HuH-7.5 (cell line): ENCODE measurements around the gene RPL11.
"Not testable (repeated sequence)": the region's sequence is repeated elsewhere in the genome, so short reads cannot be mapped to it uniquely, and the experiment has no call there.

Experiments used
- DNase-seq: peaks from one replicate; pipeline ENCODE4 v3.0.0; 2011; ENCODE audit warnings: low spot score

The RPL11 gene

GRCh38 chr1:23685197-23685596, 6.4 kb upstream of the RPL11 start:
- DNase-seq, result not testable (repeated sequence)

DNA sequence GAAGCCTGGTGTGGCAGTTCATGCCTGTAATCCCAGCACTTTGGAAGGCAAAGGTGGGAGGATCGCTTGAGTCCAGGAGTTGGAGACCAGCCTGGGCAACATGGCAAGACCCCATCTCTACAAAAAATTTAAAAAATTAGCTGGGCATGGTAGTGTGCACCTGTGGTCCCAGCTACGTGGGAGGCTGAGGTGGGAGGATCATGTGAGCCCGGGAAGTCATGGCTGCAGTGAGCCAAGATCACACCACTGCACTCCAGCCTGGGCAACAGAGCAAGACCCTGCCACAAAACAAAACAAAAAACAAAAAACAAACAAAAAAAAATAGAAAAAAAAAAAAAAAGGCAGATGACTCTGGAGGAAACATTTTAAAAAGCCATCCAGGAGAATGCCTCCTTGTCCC, 3.9 kb upstream of the RPL11 start:
- DNase-seq, result not testable (repeated sequence)

- not testable (repeated sequence) for DNase-seq
Measured at GRCh38 chr1:23688281-23688680, 3.3 kb upstream of the RPL11 start.

GRCh38 chr1:23692308-23692871, 784 bp downstream of the RPL11 start:
- no peak for DNase-seq

DNA sequence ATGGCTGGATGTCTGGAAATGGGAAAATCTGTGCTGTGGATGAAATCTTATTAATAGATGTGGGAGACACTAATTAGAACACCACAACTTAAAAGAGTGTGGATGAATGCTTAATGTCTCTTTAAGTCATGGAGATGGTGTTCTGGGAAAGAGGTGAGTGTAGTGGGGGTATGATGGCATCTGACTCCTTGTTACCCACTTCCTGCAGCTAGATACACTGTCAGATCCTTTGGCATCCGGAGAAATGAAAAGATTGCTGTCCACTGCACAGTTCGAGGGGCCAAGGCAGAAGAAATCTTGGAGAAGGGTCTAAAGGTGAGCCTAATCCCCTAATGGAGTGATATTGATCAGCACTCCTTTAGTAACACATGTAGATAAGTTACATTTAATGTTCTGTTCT, 2.0 kb downstream of the RPL11 start:
- DNase-seq, result no peak

DNA sequence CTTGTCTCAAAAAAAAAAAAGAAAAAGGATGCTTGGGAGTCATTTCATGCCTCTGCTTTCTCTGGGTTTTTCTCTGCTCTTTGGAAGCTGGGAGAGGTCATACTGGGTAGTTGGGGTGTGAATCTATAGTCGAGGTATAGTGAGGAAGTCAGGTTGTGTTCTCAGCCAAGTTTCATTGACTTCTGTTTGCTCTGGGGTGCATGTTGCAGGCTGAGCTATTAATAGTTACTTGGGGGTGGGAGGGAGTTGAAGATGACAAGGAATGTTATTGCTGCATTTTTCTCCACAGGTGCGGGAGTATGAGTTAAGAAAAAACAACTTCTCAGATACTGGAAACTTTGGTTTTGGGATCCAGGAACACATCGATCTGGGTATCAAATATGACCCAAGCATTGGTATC, 2.8 kb downstream of the RPL11 start:
- DNase-seq, result no peak

GRCh38 chr1:23695667-23696066, 4.1 kb downstream of the RPL11 start:
- no peak for DNase-seq

GRCh38 chr1:23696335-23696989, 4.9 kb downstream of the RPL11 start:
- DNase-seq, result no peak

- no peak for DNase-seq
Measured at GRCh38 chr1:23698466-23698865, 6.9 kb downstream of the RPL11 start.

DNA sequence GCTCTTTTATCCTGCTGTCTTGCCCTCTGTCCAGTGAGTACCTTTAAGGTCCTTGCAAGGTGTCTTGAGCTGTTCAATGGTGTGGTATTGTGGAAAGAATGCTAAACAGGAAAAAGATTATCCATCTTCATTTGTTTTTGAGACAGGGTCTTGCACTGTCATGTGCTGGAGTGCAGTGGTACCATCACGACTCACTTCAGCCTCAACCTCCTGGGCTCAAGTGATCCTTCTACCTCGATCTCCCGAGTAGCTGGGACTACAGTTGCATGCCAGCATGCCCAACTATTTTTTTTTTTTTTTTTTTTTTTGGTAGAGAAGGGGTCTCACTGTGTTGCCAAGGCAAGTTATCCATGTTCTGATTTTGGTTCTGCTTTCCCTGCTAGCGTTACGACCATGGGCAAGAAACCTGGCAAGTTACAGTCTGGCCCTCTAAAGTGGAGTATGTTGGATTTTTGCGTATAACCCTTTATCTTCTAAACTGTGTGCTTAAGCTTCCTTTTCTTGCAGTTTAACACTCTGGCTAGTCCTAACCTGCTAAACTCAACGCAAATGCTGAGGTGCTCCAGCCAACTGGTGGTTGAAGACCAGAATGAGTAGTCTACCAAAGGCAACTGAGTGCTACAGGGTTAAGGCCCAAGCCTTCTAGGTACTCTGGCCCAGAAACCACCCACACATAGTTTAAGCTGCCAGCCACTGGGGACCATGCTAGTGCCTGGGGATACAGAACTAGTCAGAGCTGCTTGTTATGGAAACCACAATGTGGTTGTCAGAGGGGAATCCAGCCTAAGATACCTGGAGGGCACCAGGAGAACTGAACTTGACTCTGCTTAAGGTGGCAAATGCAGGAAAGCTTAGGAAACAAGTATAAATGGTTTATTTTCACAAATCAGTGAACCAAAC, 7.9 kb downstream of the RPL11 start:
- no peak for DNase-seq

- DNase-seq, result no peak
Measured at GRCh38 chr1:23701310-23701709, 9.7 kb downstream of the RPL11 start.

GRCh38 chr1:23701996-23702395, 10.4 kb downstream of the RPL11 start:
- no peak for DNase-seq

DNA sequence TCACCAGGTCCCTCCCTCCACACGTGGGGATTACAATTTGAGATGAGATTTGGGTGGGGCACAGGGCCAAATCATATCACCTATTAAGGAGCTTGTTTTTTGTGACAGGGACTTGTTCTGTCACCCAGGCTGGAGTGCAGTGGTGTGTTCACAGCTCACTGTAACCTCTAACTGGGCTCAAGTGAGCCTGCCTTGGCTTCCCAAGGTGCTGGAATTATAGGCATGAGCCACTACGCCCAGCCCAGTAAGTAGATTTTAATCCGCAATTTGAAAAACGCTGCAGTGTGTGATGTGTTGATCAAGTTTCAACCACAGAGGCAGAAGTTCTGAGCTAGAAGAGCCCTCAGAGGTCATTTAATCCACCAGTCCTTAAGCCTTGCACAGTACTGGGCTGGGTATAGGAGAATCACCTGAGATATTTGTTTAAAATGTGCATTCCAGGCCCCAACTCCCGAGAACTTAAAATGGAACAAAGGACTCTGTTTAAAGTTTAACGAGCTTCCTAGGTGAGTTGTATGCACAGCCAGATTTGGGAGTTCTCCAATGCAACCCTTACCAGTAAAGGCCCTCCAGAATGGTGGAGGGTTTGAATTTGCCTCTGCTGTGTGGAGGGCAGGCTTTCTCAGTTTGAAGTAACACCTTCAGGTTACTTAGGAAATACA, 13.4 kb downstream of the RPL11 start:
- no peak for DNase-seq

DNA sequence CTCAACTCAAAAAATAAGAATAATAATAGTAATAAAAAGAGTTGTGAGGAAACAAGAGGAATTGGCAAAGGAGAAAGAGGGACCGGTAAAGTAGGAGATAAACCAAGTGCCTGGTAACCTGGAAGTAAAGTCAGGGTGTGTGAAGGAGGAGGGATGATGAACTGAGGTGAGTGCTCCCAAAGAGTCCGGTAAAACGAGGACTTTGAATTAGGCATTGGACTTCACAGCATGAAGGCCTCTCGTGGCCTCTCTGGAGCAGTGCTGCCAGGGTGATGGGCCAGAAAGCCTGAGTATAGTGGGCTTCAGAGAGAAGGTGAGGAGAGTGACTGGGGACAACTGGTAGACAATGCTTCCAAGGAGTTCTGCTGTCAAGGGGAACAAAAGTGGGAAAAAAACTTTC, 17.6 kb downstream of the RPL11 start:
- no peak for DNase-seq

DNA sequence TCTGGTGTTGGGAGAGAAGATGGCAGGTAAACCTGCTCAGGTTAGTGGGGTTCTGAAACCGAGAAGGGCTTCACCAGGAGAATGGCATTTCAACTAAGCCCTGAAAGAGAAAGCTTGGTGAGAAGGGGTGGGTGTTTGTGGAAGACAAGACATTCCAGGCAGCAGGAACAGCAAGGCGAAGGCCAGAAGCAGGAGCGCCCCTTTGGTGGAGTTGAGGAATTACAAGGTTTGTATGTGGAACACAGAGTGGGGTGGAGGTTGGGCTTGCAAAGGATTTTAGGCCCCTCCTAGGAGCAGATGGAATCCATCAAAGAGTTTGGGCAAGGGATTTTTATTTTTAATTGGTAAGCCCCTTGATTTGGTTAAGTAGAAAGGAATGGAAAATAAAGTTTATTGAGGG, 26.9 kb downstream of the RPL11 start:
- DNase-seq, result peak; percentile 46

DNA sequence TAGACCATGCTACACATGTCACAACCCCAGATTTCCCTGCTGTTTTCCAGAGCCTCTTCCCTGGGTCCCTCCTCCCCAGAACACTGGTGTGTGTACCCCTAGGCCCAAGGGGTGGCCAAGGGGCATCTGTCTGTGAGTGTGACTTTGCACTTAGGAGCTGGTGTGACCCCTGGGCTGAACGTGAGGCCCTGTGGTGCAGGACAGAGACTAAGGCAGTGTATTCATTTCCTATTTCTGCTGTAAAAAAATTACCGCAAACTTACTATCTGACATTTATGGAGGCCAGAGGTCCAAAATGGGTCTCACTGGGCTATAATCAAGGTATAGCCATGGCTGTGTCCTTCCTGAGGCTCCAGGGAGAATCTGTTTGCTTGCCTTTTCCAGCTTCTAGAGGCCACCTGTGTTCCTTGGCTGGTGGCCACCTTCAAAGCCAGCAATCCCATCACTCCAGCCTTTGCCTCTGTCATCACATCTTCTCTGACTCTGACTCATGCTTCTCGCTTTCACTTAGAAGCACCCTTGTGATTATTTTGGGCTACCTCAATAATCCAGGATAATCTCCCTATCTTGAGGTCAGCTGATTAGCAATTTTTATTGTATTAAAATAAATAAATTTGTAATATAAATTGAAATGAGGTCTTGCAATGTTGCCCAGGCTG, 27.7 kb downstream of the RPL11 start:
- DNase-seq, result no peak

GRCh38 chr1:23720256-23720995, 28.8 kb downstream of the RPL11 start:
- DNase-seq, result no peak

DNA sequence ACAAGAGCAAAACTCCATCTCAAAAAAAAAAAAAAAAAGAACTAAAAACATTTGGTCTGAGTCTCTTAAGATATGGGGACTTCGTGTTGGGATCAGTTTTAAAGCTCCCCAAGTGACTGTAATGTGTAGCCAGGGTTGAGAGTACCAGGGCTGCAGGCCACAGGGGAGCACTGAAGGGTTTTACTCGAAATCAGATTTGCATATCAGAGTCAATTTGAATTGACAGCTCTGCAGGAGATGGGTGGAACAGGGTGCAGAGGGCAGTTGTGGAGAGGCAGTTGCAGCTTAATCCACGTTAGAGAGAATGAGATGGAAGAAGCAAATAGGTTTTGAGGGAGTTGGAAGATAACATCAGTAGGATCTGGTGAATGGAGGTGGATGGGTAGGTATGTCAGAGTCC, 31.0 kb downstream of the RPL11 start:
- no peak for DNase-seq

GRCh38 chr1:23726686-23727085, 35.1 kb downstream of the RPL11 start:
- no peak for DNase-seq

GRCh38 chr1:23727362-23727811, 35.8 kb downstream of the RPL11 start:
- peak; percentile 39 for DNase-seq
